ENCODE results near the gene MAVS.

Gene MAVS

DNA sequence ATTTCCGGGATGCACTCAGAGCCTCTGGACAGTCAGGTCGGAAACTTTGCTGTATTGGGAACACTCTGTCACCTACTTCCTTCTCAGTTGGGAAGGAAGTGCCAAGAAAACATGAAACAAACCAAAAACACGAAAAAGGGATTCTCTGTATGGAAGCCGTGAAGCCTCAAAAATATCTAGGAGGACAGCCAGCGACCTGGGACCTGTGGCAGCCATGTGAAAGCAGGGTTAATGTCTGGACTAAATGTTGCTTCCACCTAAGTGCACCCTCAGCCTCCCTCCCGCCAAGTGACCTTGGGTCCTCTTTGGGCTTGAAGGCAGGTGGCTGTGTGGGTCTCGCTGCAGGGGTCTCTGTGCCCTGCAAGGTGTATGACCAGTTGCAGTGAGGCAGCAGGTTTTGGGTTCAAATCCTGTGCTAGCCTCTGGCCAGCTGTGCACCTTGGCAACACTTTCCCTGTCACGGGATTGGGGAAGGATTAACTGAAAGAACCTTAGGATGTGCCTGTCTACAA lies 851 bp downstream of the MAVS start:
- Histone ChIP-seq H3K9me3 (no peaks in the 10 kb centered on the region), H3K36me3 (replicated peaks) (0 out of 2 replicates have a peak, but pooled peaks cover 6% of the 10 kb centered on the region), H3K4me1 (peaks cover 10% of the 10 kb centered on the region), H3K4me3 (peak overlapping the region; percentile 99), H3K27me3 (ENCODE audit: low read depth) (no peaks in the 10 kb centered on the region)
- no peak for DNase-seq (ENCODE audit: low spot score in 2 of 2)
- in situ Hi-C loops (cut with MboI; ENCODE audit: low sequenced_read_pairs): no loop called here

DNA sequence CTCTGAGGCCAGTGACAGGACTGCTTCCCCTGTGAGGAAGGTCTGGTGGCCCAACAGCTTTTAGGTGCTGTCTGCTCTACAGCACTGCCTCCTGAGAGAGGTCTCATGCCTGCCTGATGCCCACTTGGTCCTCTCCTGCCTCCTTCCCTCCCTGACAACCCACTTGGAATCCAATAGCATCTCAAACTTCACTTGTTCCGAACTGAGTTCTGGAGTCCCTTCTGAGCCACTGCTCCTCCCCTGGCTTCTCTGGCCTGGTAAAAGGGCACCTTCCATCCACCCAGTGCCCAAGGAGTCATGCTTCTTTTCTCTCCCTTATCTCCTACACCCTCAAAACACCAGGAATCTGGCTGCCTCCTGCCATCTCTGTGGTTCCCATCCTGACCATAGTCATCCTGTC lies 1.9 kb downstream of the MAVS start:
- 0 out of 2 replicates have a peak, but pooled peaks cover 6% of the 10 kb centered on the region for H3K36me3 ChIP-seq (replicated peaks)
- DNase-seq (ENCODE audit: low spot score in 2 of 2): no peak
- no peaks in the 10 kb centered on the region for H3K9me3 ChIP-seq
- H3K4me1 ChIP-seq: peaks cover 10% of the 10 kb centered on the region
- no peak overlapping the region for H3K4me3 ChIP-seq
- in situ Hi-C loops (cut with MboI; ENCODE audit: low sequenced_read_pairs): no loop called here
- no peaks in the 10 kb centered on the region for H3K27me3 ChIP-seq (ENCODE audit: low read depth)

DNA sequence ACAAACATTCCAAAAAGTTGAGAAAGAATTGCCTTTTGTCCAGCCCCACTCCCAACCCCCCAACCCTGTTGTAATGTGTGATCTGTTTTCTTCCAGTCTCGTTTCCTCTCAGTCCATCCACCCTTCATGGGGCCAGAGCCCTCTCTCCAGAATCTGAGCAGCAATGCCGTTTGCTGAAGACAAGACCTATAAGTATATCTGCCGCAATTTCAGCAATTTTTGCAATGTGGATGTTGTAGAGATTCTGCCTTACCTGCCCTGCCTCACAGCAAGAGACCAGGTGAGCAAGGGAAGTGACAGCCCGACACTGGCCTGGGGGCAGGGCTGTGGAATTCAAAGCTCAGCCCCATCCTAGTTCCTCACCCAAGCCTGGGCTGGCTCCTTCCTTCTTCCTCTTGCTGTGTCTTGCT lies 7.8 kb downstream of the MAVS start:
- no peak for DNase-seq (ENCODE audit: low spot score in 2 of 2)
- in situ Hi-C loops (cut with MboI; ENCODE audit: low sequenced_read_pairs): loop anchor here (10.0 kb wide), 1 partner anchor 290 kb away; no protein-coding TSS in a partner anchor
- H3K36me3 ChIP-seq (replicated peaks): peaks cover 23% of the 10 kb centered on the region

DNA sequence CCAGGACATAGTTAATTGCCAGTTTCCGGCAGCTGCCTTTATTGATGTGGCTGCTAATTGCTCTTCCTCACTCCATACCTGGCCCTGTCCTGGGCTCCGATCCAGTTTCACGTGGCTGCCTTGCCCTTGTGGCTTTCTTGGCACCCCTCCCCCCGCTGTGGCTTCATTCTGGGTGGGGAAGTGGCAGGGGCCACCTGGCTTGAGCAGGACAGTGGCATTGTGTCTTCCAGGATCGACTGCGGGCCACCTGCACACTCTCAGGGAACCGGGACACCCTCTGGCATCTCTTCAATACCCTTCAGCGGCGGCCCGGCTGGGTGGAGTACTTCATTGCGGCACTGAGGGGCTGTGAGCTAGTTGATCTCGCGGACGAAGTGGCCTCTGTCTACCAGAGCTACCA lies 10.8 kb downstream of the MAVS start:
- H3K36me3 ChIP-seq (replicated peaks): peaks cover 44% of the 10 kb centered on the region

More for the DNA sequence above, 7.8 kb downstream of the MAVS start:
- no peak overlapping the region for H3K4me3 ChIP-seq
- H3K4me1 ChIP-seq: no peaks in the 10 kb centered on the region
- no peaks in the 10 kb centered on the region for H3K9me3 ChIP-seq
- no peaks in the 10 kb centered on the region for H3K27me3 ChIP-seq (ENCODE audit: low read depth)

DNA sequence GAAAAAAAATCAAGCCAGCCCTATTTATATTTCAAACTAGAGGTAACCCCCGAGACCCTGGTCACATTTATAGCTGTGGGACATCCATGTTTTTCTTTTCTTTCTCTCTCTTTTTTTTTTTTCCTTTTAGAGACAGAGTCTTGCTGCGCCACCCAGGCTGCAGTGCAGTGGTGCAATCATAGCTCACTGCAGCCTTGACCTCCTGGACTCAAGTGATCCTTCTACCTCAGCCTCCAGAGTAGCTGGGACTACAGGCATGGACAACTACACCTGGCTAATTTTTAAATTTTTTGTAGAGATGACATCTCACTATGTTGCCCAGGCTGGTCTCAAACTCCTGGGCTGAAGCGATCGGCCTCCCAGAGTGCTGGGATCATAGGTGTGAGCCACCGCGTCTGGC lies 12.1 kb downstream of the MAVS start:
- no peak overlapping the region for H3K4me3 ChIP-seq
- no peak for DNase-seq (ENCODE audit: low spot score in 2 of 2)
- H3K36me3 ChIP-seq (replicated peaks): peaks cover 57% of the 10 kb centered on the region
- no peaks in the 10 kb centered on the region for H3K27me3 ChIP-seq (ENCODE audit: low read depth)
- in situ Hi-C loops (cut with MboI; ENCODE audit: low sequenced_read_pairs): loop anchor here (10.0 kb wide), 1 partner anchor 294 kb away; no protein-coding TSS in a partner anchor
- H3K9me3 ChIP-seq: no peaks in the 10 kb centered on the region
- H3K4me1 ChIP-seq: no peaks in the 10 kb centered on the region

More for the DNA sequence above, 10.8 kb downstream of the MAVS start:
- in situ Hi-C loops (cut with MboI; ENCODE audit: low sequenced_read_pairs): loop anchor here (10.0 kb wide), 1 partner anchor 293 kb away; no protein-coding TSS in a partner anchor
- H3K27me3 ChIP-seq (ENCODE audit: low read depth): no peaks in the 10 kb centered on the region
- H3K4me1 ChIP-seq: no peaks in the 10 kb centered on the region
- no peaks in the 10 kb centered on the region for H3K9me3 ChIP-seq
- no peak overlapping the region for H3K4me3 ChIP-seq
- no peak for DNase-seq (ENCODE audit: low spot score in 2 of 2)

DNA sequence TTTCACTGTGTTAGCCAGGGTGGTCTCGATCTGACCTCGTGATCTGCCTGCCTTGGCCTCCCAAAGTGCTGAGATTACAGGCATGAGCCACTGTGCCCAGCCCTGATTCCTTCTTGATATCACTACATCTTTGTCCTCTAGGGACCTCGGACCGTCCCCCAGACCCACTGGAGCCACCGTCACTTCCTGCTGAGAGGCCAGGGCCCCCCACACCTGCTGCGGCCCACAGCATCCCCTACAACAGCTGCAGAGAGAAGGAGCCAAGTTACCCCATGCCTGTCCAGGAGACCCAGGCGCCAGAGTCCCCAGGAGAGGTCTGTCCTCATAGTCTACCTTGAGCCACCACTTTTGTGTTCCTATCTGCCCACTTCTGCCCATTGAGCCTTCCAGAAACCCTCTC lies 14.6 kb downstream of the MAVS start:
- Histone ChIP-seq H3K9me3 (no peaks in the 10 kb centered on the region), H3K4me1 (no peaks in the 10 kb centered on the region), H3K4me3 (no peak overlapping the region), H3K36me3 (replicated peaks) (peaks cover 72% of the 10 kb centered on the region), H3K27me3 (ENCODE audit: low read depth) (no peaks in the 10 kb centered on the region)
- in situ Hi-C loops (cut with MboI; ENCODE audit: low sequenced_read_pairs): no loop called here
- DNase-seq (ENCODE audit: low spot score in 2 of 2): no peak

DNA sequence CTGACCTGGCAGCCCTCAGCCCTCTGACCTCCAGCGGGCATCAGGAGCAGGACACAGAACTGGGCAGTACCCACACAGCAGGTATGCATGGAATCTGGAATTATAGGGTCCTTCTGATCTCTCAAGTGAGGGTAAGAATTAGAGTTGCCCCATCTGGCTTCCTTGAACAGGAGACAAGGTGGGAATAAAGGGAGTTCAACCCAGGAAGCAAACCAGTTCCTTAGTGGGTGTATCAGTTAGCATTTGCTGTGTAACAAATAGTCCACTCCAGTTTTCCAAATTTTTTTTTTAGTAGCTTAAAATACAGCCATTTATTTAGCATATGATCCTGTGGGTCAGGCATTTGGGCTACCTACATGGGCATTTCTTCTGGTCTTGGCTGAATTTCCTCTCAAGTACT lies 15.7 kb downstream of the MAVS start:
- H3K36me3 ChIP-seq (replicated peaks): peaks cover 77% of the 10 kb centered on the region
- DNase-seq (ENCODE audit: low spot score in 2 of 2): no peak

DNA sequence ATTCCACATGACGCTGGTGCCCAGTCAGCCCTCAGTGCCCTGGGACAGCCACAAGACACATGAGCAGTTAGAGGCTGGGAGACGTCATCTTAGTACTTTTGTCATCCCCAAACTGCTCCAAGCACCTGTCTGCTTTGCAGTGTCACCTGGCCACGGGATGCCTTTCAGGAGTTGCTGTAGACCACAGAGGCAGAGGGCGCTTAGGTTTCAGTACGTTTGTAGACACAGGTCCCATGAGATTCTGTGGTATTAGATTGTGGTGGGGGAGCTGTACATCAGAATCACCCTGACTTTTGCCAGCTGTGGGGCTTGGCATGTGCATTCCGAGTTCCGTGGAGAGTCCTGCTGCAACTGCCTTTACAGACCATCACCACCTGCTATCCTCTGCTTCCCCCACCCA lies 16.7 kb downstream of the MAVS start:
- Histone ChIP-seq H3K4me1 (no peaks in the 10 kb centered on the region), H3K36me3 (replicated peaks) (peaks cover 74% of the 10 kb centered on the region), H3K27me3 (ENCODE audit: low read depth) (no peaks in the 10 kb centered on the region), H3K4me3 (no peak overlapping the region), H3K9me3 (no peaks in the 10 kb centered on the region)
- no peak for DNase-seq (ENCODE audit: low spot score in 2 of 2)
- in situ Hi-C loops (cut with MboI; ENCODE audit: low sequenced_read_pairs): no loop called here

More for the DNA sequence above, 15.7 kb downstream of the MAVS start:
- Histone ChIP-seq H3K4me1 (no peaks in the 10 kb centered on the region), H3K27me3 (ENCODE audit: low read depth) (no peaks in the 10 kb centered on the region), H3K4me3 (no peak overlapping the region), H3K9me3 (no peaks in the 10 kb centered on the region)
- in situ Hi-C loops (cut with MboI; ENCODE audit: low sequenced_read_pairs): no loop called here

DNA sequence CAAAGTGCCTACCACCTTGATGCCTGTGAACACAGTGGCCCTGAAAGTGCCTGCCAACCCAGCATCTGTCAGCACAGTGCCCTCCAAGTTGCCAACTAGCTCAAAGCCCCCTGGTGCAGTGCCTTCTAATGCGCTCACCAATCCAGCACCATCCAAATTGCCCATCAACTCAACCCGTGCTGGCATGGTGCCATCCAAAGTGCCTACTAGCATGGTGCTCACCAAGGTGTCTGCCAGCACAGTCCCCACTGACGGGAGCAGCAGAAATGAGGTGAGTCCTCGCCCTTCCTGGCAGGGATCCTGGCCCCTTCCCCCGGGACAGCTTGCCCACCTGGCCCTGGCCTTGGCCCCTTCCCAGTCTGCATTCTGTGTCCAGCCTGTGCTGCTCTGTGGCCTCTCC lies 17.9 kb downstream of the MAVS start:
- in situ Hi-C loops (cut with MboI; ENCODE audit: low sequenced_read_pairs): no loop called here
- Histone ChIP-seq H3K9me3 (no peaks in the 10 kb centered on the region), H3K4me1 (no peaks in the 10 kb centered on the region), H3K36me3 (replicated peaks) (peaks cover 71% of the 10 kb centered on the region), H3K27me3 (ENCODE audit: low read depth) (no peaks in the 10 kb centered on the region), H3K4me3 (no peak overlapping the region)
- no peak for DNase-seq (ENCODE audit: low spot score in 2 of 2)

DNA sequence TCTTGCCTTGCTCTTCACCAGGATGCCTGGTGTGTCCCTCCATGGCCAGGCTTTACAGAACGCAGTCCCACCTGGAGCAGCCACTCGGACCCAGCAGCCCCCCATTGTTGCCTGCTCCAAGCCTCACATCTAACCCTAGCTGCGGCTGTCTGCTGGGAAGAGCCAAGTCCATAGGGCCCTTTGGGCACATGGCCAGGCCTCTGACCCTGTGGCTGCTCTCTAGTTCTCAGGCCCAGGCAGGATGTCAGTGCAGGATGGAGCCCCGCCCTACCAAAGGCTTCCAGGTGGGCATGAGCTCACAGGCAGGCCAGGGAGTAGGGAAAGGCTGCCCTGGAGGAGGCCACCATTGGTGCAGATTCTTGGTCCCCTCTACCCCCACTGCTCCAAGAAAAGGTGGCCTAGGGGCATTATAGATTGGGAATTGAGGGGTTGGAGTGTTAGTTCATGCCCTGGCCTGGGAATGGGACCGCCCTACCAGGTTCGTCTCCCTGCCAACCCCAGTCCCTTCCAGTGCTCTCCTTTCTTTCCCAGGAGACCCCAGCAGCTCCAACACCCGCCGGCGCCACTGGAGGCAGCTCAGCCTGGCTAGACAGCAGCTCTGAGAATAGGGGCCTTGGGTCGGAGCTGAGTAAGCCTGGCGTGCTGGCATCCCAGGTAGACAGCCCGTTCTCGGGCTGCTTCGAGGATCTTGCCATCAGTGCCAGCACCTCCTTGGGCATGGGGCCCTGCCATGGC lies 18.7 kb downstream of the MAVS start:
- no peaks in the 10 kb centered on the region for H3K9me3 ChIP-seq
- no peak overlapping the region for H3K4me3 ChIP-seq
- no peaks in the 10 kb centered on the region for H3K4me1 ChIP-seq
- H3K36me3 ChIP-seq (replicated peaks): peaks cover 71% of the 10 kb centered on the region
- in situ Hi-C loops (cut with MboI; ENCODE audit: low sequenced_read_pairs): no loop called here
- H3K27me3 ChIP-seq (ENCODE audit: low read depth): no peaks in the 10 kb centered on the region
- DNase-seq (ENCODE audit: low spot score in 2 of 2): no peak

DNA sequence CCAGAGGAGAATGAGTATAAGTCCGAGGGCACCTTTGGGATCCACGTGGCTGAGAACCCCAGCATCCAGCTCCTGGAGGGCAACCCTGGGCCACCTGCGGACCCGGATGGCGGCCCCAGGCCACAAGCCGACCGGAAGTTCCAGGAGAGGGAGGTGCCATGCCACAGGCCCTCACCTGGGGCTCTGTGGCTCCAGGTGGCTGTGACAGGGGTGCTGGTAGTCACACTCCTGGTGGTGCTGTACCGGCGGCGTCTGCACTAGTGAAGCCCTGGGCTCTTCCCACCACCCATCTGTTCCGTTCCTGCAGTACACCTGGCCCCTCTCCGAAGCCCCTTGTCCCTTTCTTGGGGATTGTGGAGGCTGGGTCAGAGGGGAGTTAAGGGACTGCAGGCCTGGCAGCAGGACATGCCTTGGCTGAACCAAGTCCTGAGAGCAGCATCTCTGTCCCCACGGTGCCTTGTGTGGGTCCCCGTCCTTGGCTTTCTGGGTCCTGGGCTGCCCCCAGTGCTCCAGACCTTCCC lies 19.3 kb downstream of the MAVS start:
- DNase-seq (ENCODE audit: low spot score in 2 of 2): no peak
- in situ Hi-C loops (cut with MboI; ENCODE audit: low sequenced_read_pairs): no loop called here
- Histone ChIP-seq H3K4me1 (peaks cover 4% of the 10 kb centered on the region), H3K4me3 (no peak overlapping the region), H3K36me3 (replicated peaks) (peaks cover 65% of the 10 kb centered on the region), H3K9me3 (no peaks in the 10 kb centered on the region), H3K27me3 (ENCODE audit: low read depth) (no peaks in the 10 kb centered on the region)

DNA sequence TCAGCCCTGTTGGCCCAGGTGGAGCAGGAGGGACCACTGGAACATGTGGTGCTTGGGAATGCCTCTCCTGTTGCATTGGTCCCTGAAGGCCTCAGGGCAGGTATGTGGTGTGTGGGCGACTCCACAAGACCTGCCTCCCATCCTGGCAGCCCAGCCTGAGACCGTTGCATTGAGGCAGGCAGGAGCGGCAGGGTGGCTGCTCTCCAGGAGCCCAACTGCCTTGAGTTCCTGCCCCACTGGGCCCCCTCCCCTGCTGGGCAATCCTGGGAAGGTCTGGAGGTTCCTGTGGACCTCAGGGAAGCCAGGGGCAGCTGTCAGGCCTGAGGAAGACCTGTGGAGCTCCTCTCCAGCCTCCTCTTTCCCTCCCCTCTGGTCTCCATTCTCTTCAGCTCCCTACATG lies 19.8 kb downstream of the MAVS start:
- peaks cover 9% of the 10 kb centered on the region for H3K4me1 ChIP-seq
- in situ Hi-C loops (cut with MboI; ENCODE audit: low sequenced_read_pairs): no loop called here
- peaks cover 60% of the 10 kb centered on the region for H3K36me3 ChIP-seq (replicated peaks)
- H3K9me3 ChIP-seq: no peaks in the 10 kb centered on the region
- no peak overlapping the region for H3K4me3 ChIP-seq
- DNase-seq (ENCODE audit: low spot score in 2 of 2): no peak
- no peaks in the 10 kb centered on the region for H3K27me3 ChIP-seq (ENCODE audit: low read depth)

DNA sequence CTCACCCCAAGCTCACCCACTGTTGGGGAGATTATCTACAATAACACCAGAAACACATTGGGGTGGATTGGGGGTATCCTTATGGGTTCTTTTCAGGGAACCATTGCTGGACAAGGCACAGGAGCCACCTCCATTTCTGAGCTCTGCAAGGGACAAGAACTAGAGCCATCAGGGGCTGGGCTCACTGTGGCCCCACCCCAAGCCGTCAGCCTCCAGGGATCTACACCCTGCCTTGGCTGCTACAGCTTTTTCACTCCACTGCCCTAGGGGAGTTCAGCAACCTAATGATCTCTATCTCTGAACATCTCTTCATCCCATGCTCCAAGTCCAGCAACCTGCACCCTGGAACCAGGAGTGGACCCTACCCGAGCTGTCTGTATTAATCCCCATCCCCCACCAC lies 21.2 kb downstream of the MAVS start:
- in situ Hi-C loops (cut with MboI; ENCODE audit: low sequenced_read_pairs): no loop called here
- peaks cover 46% of the 10 kb centered on the region for H3K36me3 ChIP-seq (replicated peaks)

DNA sequence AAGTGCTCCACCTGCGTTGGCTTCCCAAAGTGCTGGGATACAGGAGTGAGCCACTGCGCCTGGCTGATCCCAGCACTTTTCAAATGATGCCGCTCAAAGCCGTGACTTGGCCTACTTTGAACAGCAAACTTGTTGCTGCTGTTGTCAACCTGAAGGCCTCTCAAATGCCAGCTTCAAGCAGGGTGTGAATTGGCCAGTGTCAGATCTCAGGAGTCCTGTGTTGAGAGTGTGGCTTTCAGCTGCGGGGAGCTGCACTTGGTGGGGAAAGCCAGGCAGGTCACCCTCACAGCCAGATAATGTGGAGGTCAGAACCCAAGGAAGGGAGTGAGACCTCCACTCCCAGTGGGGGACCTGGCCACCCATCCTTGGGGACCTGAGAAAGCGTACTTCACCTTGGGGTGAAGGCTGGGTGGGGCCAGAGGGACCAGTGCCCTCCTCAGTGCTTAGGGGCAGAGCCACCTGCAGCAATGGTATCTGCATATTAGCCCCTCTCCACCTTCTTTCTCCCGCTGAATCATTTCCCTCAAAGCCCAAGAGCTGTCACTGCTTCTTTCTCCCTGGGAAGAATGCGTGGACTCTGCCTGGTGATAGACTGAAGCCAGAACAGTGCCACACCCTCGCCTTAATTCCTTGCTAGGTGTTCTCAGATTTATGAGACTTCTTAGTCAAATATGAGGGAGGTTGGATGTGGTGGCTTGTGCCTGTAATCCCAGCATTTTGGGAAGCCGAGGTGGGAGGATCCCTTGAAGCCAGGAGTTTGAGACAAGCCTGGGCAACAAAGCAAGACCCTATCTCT lies 23.4 kb downstream of the MAVS start:
- Histone ChIP-seq H3K4me1 (peaks cover 16% of the 10 kb centered on the region), H3K9me3 (no peaks in the 10 kb centered on the region), H3K4me3 (no peak overlapping the region), H3K27me3 (ENCODE audit: low read depth) (no peaks in the 10 kb centered on the region), H3K36me3 (replicated peaks) (peaks cover 30% of the 10 kb centered on the region)
- in situ Hi-C loops (cut with MboI; ENCODE audit: low sequenced_read_pairs): no loop called here
- DNase-seq (ENCODE audit: low spot score in 2 of 2): peak; percentile 43 to 46

More for the DNA sequence above, 21.2 kb downstream of the MAVS start:
- no peak overlapping the region for H3K4me3 ChIP-seq
- no peak for DNase-seq (ENCODE audit: low spot score in 2 of 2)
- H3K27me3 ChIP-seq (ENCODE audit: low read depth): no peaks in the 10 kb centered on the region
- H3K9me3 ChIP-seq: no peaks in the 10 kb centered on the region
- H3K4me1 ChIP-seq: peaks cover 16% of the 10 kb centered on the region
